Testis (tissue), 2 donors: ENCODE data around the gene TCTA.

Experiments used
- CTCF ChIP-seq, 3 experiments: fragments of 450-650 bp in 2 of 3; fragments of 200-600 bp in 1 of 3; sonication (generic) in 1 of 3; IDR thresholded peaks; one replicate each; pipeline ENCODE4 v1.5.1; 2016 to 2019; ENCODE audit warnings: antibody characterized with exemption in 3 of 3, mild to moderate bottlenecking in 2 of 3, moderate library complexity in 1 of 3
- POLR2A ChIP-seq: fragments of 450-650 bp; IDR thresholded peaks from one replicate; pipeline ENCODE4 v1.6.1; 2017; ENCODE audit warnings: antibody characterized with exemption, mild to moderate bottlenecking, moderate library complexity

GRCh38 chr3:49461443-49462171, 49.4 kb downstream of the TCTA start:
- TF ChIP-seq CTCF (IDR thresholded peaks at IDR 0.05) = no peak
- no peak for TF ChIP-seq POLR2A
